Transverse colon (tissue), 4 donors: ENCODE measurements around the gene RBCK1. TPM values are rescaled to one million over a fixed set of nuclear protein-coding genes. Genes with fewer than 3 reads are reported as not detected.

Experiments
- DNase-seq: peaks from one replicate; pipeline ENCODE4 v3.0.0-alpha.2; 2019
- H3K27ac ChIP-seq, 4 donors: fragments of 200-600 bp; sonication (generic); 2 replicates each; pipeline ENCODE4 v1.5.1; 2016 to 2018; ENCODE audit warnings: inconsistent platforms in 4 of 4
- H3K27me3 ChIP-seq: fragments of 200-600 bp; sonication (generic); 2 replicates; pipeline ENCODE4 v1.5.1; 2017; ENCODE audit warnings: inconsistent platforms
- H3K36me3 ChIP-seq, 4 donors: fragments of 200-600 bp; sonication (generic); 2 replicates each; pipeline ENCODE4 v1.5.1; 2017 to 2019; ENCODE audit warnings: inconsistent platforms in 4 of 4
- H3K4me1 ChIP-seq, 4 donors: fragments of 200-600 bp; sonication (generic); 2 replicates each; pipeline ENCODE4 v1.5.1; 2017 to 2020; ENCODE audit warnings: inconsistent platforms in 4 of 4
- H3K4me3 ChIP-seq, 4 donors: fragments of 200-600 bp; sonication (generic); 1 replicate in 1 of 4; 2 replicates in 3 of 4; pipeline versions ENCODE4 v1.5.1 to v1.6.1; 2017 to 2019; ENCODE audit warnings: inconsistent platforms in 4 of 4
- H3K9me3 ChIP-seq, 2 donors: fragments of 200-600 bp; sonication (generic); 2 replicates each; pipeline ENCODE4 v1.5.1; 2017 to 2019; ENCODE audit warnings: inconsistent platforms in 2 of 2
- EP300 ChIP-seq: sonication (generic); formaldehyde crosslinking; IDR thresholded peaks from one replicate; pipeline ENCODE4 v1.6.1; 2017; ENCODE audit warnings: antibody characterized with exemption, low read depth
- POLR2A ChIP-seq: fragments of 450-650 bp; IDR thresholded peaks from one replicate; pipeline ENCODE4 v1.6.1; 2016; ENCODE audit warnings: antibody characterized with exemption, mild to moderate bottlenecking, moderate library complexity
- POLR2AphosphoS5 ChIP-seq, 3 donors: sonication (generic); formaldehyde crosslinking; IDR thresholded peaks; one replicate each; pipeline ENCODE4 v1.6.1; 2016; ENCODE audit warnings: antibody characterized with exemption in 3 of 3
- WGBS, 2 donors: methylation state at CpG; one replicate each; pipeline ENCODE4 v1.1.5; 2018; ENCODE audit warnings: low coverage in 1 of 2; 5-methylcytosine and 5-hydroxymethylcytosine counted together
- in situ Hi-C, 4 donors: fragments of 200-750 bp; cut with MboI; loops; one replicate each; pipeline versions ENCODE4 v1.15.0 to v1.15.1; 2017; ENCODE audit warnings: low sequenced_read_pairs in 3 of 4, low pct_ligation_motif_present in 1 of 4, low pct_unique_long_range_greater_than_20kb in 1 of 4
- intact Hi-C: fragments of 100-400 bp; cut with DNase I; formaldehyde crosslinking; loops from one replicate; pipeline ENCODE4 v1.15.1; 2023; ENCODE audit warnings: low total_unique reads
- total RNA-seq, 4 donors: library from RNA; depleted of rRNA; stranded (reverse); fragments of >200 nt; gene quantifications; one replicate each; pipeline ENCODE4 v1.1.0, GENCODE V29; 2016
- TF ChIP-seq, protein P1 (sequence below), 5 experiments: fragments of 200-600 bp in 3 of 5; fragments of 450-650 bp in 2 of 5; sonication (generic) in 3 of 5; IDR thresholded peaks; 1 replicate in 2 of 5; 2 replicates in 3 of 5; pipeline ENCODE4 v1.5.1; 2016 to 2017; ENCODE audit warnings: antibody characterized with exemption in 5 of 5, inconsistent platforms in 3 of 5, mild to moderate bottlenecking in 2 of 5, moderate library complexity in 1 of 5

Gene RBCK1
- total RNA-seq, 4 donors from 2014 or later, result 101 to 152 (median 110) TPM

DNA sequence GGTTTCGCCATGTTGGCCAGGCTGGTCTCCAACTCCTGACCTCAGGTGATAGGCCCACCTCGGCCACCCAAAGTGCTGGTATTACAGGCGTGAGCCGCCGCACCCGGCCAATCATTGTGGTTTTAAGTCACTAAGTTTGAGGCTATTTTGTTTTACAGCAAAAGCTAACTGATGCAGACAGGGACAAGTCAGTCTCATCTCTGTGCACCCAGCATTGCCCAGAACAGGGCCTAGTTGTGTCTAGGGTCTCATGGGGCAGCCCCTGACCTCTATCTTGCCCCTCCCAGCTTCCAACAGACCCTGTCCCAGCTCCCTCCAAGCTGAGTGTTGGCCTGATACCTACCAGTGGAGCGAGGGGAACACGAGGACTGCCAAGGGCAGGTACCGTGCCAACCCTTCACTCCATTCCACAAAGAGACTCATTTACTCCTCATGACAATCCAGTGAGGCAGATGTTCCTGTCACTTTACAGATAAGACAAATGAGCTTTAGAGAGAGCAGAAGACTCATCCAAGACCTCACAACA, 8.9 kb upstream of the RBCK1 start:
- no peaks in the 10 kb centered on the region for H3K27me3 ChIP-seq
- no peak overlapping the region for H3K27ac ChIP-seq
- no peak overlapping the region for H3K4me3 ChIP-seq
- no peak for DNase-seq
- peaks cover 0 to 9% (median 0%) of the 10 kb centered on the region in 4 donors for H3K4me1 ChIP-seq
- 96% methylated on average over 9 of the region's 9 CpGs; no CpG with 5 or more reads in 1 of the 2 donors for WGBS, 2 donors
- in situ Hi-C loops, result no loop called here
- TF ChIP-seq, protein P1, sequence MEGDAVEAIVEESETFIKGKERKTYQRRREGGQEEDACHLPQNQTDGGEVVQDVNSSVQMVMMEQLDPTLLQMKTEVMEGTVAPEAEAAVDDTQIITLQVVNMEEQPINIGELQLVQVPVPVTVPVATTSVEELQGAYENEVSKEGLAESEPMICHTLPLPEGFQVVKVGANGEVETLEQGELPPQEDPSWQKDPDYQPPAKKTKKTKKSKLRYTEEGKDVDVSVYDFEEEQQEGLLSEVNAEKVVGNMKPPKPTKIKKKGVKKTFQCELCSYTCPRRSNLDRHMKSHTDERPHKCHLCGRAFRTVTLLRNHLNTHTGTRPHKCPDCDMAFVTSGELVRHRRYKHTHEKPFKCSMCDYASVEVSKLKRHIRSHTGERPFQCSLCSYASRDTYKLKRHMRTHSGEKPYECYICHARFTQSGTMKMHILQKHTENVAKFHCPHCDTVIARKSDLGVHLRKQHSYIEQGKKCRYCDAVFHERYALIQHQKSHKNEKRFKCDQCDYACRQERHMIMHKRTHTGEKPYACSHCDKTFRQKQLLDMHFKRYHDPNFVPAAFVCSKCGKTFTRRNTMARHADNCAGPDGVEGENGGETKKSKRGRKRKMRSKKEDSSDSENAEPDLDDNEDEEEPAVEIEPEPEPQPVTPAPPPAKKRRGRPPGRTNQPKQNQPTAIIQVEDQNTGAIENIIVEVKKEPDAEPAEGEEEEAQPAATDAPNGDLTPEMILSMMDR (IDR thresholded peaks at IDR 0.05), result no peak
- TF ChIP-seq EP300 (no peak), POLR2AphosphoS5 (IDR thresholded peaks at IDR 0.05) (no peak), POLR2A (no peak)
- intact Hi-C loops, result no loop called here
- H3K36me3 ChIP-seq, result no peaks in the 10 kb centered on the region
- H3K9me3 ChIP-seq, result no peaks in the 10 kb centered on the region

DNA sequence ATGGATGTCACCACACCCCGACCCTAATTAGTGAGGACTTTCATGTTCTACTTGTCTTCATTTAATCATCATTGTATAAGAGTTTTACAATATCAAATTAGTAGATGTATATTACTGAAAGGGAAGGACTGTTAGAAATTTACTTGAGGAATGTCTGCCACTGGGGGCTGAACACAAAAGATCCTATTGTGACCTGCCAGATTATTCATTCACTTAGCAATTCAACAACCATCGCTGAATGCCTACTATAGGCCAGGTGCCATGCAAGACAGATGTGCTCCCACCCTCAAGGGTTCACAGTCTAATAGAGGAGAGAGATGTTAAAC, 8.0 kb upstream of the RBCK1 start:
- Histone ChIP-seq H3K36me3 (no peaks in the 10 kb centered on the region), H3K9me3 (no peaks in the 10 kb centered on the region), H3K27ac (no peak overlapping the region), H3K27me3 (no peaks in the 10 kb centered on the region), H3K4me1 (peaks cover 0 to 9% (median 0%) of the 10 kb centered on the region in 4 donors), H3K4me3 (no peak overlapping the region)
- intact Hi-C loops (no loop called here), in situ Hi-C loops (no loop called here)
- WGBS, 2 donors, result 36 to 41% methylated on average over 2 of the region's 2 CpGs
- DNase-seq, result no peak
- TF ChIP-seq POLR2AphosphoS5 (IDR thresholded peaks at IDR 0.05), result no peak
- no peak for TF ChIP-seq EP300
- TF ChIP-seq, protein P1 (IDR thresholded peaks at IDR 0.05), result no peak
- no peak for TF ChIP-seq POLR2A

DNA sequence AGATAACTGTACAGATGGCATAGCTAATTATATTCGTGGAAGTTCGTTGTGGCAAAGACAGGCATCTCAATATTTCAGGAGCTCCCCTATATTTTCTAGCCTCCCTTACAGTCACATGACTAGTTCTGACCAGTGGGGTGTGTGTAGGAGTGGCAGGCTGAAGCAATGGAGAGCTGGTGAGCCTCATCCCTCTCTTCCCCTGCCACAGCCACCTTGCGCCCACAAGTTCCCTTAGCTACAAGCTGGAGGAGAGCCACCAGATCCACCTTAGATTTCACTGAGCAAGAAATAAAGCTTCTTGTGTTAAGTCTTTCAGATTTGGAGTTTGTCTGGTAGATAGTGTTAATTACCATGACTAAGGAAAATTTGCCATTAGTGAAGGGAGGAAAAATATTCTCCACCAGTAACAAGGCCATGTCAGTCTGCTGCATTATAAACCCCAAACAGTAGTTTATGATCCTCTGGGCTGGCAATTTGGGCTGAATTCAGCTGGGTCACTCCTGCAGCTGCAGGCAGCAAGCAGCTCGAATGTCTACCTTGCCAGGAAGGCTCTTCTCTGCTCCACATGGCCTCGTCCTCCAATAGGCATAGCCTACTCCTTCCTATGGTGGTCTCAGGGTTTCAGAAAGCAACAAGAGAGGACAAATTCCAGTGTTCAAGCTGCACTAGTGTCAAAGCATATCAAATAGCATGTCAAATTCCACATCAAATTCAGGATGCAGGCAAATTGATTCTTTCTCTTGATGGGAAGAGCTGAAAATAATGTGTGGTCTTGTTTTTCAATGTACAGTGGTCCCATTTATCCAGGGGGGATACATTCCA, 7.4 kb upstream of the RBCK1 start:
- WGBS, 2 donors, result 73 to 78% methylated on average over 3 to 5 of the region's 5 CpGs
- in situ Hi-C loops (no loop called here), intact Hi-C loops (no loop called here)
- H3K27ac ChIP-seq, result peak overlapping the region in 1 of 4 donors; percentile 27
- no peak for DNase-seq
- no peaks in the 10 kb centered on the region for H3K27me3 ChIP-seq
- no peaks in the 10 kb centered on the region for H3K9me3 ChIP-seq
- TF ChIP-seq EP300 (no peak), POLR2AphosphoS5 (IDR thresholded peaks at IDR 0.05) (no peak), POLR2A (no peak)
- no peaks in the 10 kb centered on the region for H3K36me3 ChIP-seq
- H3K4me1 ChIP-seq, result peaks cover 0 to 9% (median 0%) of the 10 kb centered on the region in 4 donors
- H3K4me3 ChIP-seq, result no peak overlapping the region

DNA sequence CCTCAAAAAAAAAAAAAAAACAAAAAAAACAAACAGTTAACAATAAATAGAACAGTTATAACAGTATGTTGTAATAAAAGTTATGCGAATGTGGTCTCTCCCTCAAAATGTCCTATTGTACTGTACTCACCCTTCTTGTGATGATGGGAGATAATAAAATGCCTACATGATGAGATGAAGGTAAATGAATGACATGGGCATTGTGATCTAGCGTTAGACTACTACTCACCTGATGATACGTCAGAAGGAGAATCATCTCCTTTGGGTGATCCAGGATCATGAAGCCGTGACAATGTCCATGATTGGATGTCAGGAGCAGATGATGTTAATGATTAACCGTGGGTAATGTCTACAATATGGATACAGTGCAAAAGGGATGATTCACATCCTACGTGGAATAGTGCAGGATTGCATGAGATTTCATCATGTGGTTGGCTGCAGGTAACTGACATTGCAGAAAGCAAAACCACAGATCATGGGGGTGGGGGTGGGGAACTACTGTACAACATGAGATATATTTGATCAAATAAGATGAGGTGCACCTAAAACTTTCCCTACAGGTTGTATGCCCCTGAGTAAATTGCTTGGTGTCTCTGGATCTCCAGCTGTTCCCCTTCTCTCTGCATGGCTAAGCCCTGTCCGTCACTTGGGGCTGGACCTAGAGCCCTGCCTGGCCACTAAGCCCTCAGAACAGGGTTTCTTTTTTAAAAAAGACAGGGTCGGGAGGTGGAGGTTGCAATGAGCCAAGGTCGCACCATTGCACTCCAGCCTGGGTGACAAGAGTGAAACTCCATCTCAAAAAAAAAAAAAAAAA, 6.2 kb upstream of the RBCK1 start:
- WGBS, 2 donors, result 61 to 76% methylated on average over 4 to 8 of the region's 9 CpGs
- DNase-seq, result peak; percentile 17
- Histone ChIP-seq H3K9me3 (no peaks in the 10 kb centered on the region), H3K27ac (peak overlapping the region in 3 of 4 donors; percentile 15 to 48 (median 27)), H3K4me3 (no peak overlapping the region), H3K27me3 (no peaks in the 10 kb centered on the region), H3K4me1 (peaks cover 2 to 12% (median 3%) of the 10 kb centered on the region in 4 donors), H3K36me3 (no peaks in the 10 kb centered on the region)
- in situ Hi-C loops, result no loop called here
- TF ChIP-seq EP300 (no peak), POLR2AphosphoS5 (IDR thresholded peaks at IDR 0.05) (peak in 2 of 3 donors; percentile 11 to 36)
- intact Hi-C loops, result no loop called here

DNA sequence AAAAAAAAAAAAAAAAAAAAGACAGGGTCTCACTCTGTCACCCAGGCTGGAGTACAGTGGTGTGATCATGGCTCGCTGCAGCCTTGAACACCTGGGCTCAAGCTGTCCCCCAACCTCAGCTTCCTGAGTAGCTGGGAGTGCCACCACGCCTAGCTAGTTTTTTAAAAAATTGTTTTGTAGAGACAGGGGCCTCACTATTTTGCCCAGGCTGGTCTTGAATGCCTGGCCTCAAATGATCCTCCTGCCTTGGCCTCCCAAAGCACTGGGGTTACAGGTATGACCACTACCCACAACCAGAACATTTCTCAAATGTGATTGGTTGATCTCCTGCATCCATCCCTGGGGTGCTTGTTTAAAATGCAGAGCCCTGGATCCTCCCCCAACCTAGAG, 5.6 kb upstream of the RBCK1 start:
- TF ChIP-seq POLR2A, result no peak
- TF ChIP-seq POLR2AphosphoS5 (IDR thresholded peaks at IDR 0.05), result no peak
- TF ChIP-seq, protein P1 (IDR thresholded peaks at IDR 0.05), result no peak
- TF ChIP-seq EP300, result no peak
- Histone ChIP-seq H3K4me3 (no peak overlapping the region), H3K4me1 (peaks cover 6 to 18% (median 8%) of the 10 kb centered on the region in 4 donors), H3K27me3 (no peaks in the 10 kb centered on the region), H3K36me3 (no peaks in the 10 kb centered on the region), H3K9me3 (no peaks in the 10 kb centered on the region), H3K27ac (peak overlapping the region in 3 of 4 donors; percentile 14 to 48 (median 15))
- no peak for DNase-seq
- intact Hi-C loops (no loop called here), in situ Hi-C loops (no loop called here)
- WGBS, 2 donors, result 83 to 94% methylated on average over 2 of the region's 2 CpGs
